ENCODE results near the gene CDK13.

Gene CDK13

GRCh38 chr7:39948956-39949928, 814 bp upstream of the CDK13 start:
- peak; percentile 97 for DNase-seq (ENCODE audit: low read depth)

- DNase-seq (ENCODE audit: low read depth): peak; percentile 24
These were observed 593 bp downstream of the CDK13 start for GRCh38 chr7:39950473-39951225.

- DNase-seq (ENCODE audit: low read depth): peak; percentile 61
These were observed 1.5 kb downstream of the CDK13 start for GRCh38 chr7:39951226-39952194.

- DNase-seq (ENCODE audit: low read depth): no peak
These were observed 2.3 kb downstream of the CDK13 start for GRCh38 chr7:39952374-39952773.

GRCh38 chr7:39952803-39953202, 2.7 kb downstream of the CDK13 start:
- DNase-seq (ENCODE audit: low read depth): no peak

GRCh38 chr7:39954694-39955093, 4.6 kb downstream of the CDK13 start:
- DNase-seq (ENCODE audit: low read depth): no peak

GRCh38 chr7:39958038-39958437, 8.0 kb downstream of the CDK13 start:
- DNase-seq (ENCODE audit: low read depth): no peak

- DNase-seq (ENCODE audit: low read depth): no peak
These were observed 17.5 kb downstream of the CDK13 start for GRCh38 chr7:39967406-39968161.

GRCh38 chr7:39969431-39969830, 19.4 kb downstream of the CDK13 start:
- DNase-seq (ENCODE audit: low read depth): no peak

- DNase-seq (ENCODE audit: low read depth): no peak
These were observed 21.9 kb downstream of the CDK13 start for GRCh38 chr7:39971924-39972323.

GRCh38 chr7:39973801-39974200, 23.7 kb downstream of the CDK13 start:
- no peak for DNase-seq (ENCODE audit: low read depth)

- no peak for DNase-seq (ENCODE audit: low read depth)
These were observed 28.3 kb downstream of the CDK13 start for GRCh38 chr7:39978230-39978934.

GRCh38 chr7:39979406-39980073, 29.5 kb downstream of the CDK13 start:
- no peak for DNase-seq (ENCODE audit: low read depth)

- no peak for DNase-seq (ENCODE audit: low read depth)
These were observed 35.4 kb downstream of the CDK13 start for GRCh38 chr7:39985398-39985918.

- DNase-seq (ENCODE audit: low read depth): no peak
These were observed 37.7 kb downstream of the CDK13 start for GRCh38 chr7:39987641-39988347.

GRCh38 chr7:40000734-40001315, 50.8 kb downstream of the CDK13 start:
- DNase-seq (ENCODE audit: low read depth): no peak

- no peak for DNase-seq (ENCODE audit: low read depth)
These were observed 51.6 kb downstream of the CDK13 start for GRCh38 chr7:40001649-40002048.

GRCh38 chr7:40003597-40003996, 53.5 kb downstream of the CDK13 start:
- no peak for DNase-seq (ENCODE audit: low read depth)
